Trophoblast cell (in vitro differentiated cells and primary cell): ENCODE data around the gene LRRC46.

Experiments used
- DNase-seq, 2 donors: peaks; one replicate each; pipeline ENCODE4 v3.0.0-alpha.2; 2016
- H2AFZ ChIP-seq: 2 replicates; pipeline ENCODE4 v1.6.1; 2013; ENCODE audit warnings: low read length, moderate library complexity, mild to moderate bottlenecking; ENCODE audit not compliant: insufficient read depth, poor library complexity
- H2AK5ac ChIP-seq: 2 replicates; pipeline ENCODE4 v1.6.1; 2013; ENCODE audit warnings: mild to moderate bottlenecking, low read length
- H2BK120ac ChIP-seq: 2 replicates; pipeline ENCODE4 v1.6.1; 2013; ENCODE audit warnings: low read length, mild to moderate bottlenecking, moderate library complexity; ENCODE audit not compliant: insufficient read depth, poor library complexity
- H2BK12ac ChIP-seq: 2 replicates; pipeline ENCODE4 v1.6.1; 2013; ENCODE audit warnings: mild to moderate bottlenecking, low read length, moderate library complexity
- H2BK5ac ChIP-seq: 2 replicates; pipeline ENCODE4 v1.6.1; 2013; ENCODE audit warnings: low read length, low read depth, moderate library complexity, mild to moderate bottlenecking; ENCODE audit not compliant: poor library complexity
- H3K14ac ChIP-seq: 2 replicates; pipeline ENCODE4 v1.6.1; 2013; ENCODE audit warnings: mild to moderate bottlenecking, low read length
- H3K18ac ChIP-seq: 2 replicates; pipeline ENCODE4 v1.6.1; 2013; ENCODE audit warnings: mild to moderate bottlenecking, low read length
- H3K23ac ChIP-seq: 2 replicates; pipeline ENCODE4 v1.6.1; 2013; ENCODE audit warnings: low read length
- H3K27ac ChIP-seq: 2 replicates; pipeline ENCODE4 v1.5.1; 2013; ENCODE audit warnings: low read depth, mild to moderate bottlenecking, inconsistent platforms, low read length, moderate library complexity
- H3K27me3 ChIP-seq: 2 replicates; pipeline ENCODE4 v1.6.1; 2013; ENCODE audit warnings: inconsistent platforms, mild to moderate bottlenecking, low read length, moderate library complexity; ENCODE audit not compliant: insufficient read depth
- H3K36me3 ChIP-seq, 2 experiments: 1 replicate in 1 of 2; 2 replicates in 1 of 2; pipeline ENCODE4 v1.6.1; 2013; ENCODE audit warnings: low read length in 2 of 2, mild to moderate bottlenecking in 2 of 2, moderate library complexity in 1 of 2; ENCODE audit not compliant: insufficient read depth in 2 of 2, control insufficient read depth in 1 of 2
- H3K4ac ChIP-seq: 2 replicates; pipeline ENCODE4 v1.6.1; 2013; ENCODE audit warnings: low read depth, mild to moderate bottlenecking, low read length, moderate library complexity
- H3K4me1 ChIP-seq, 2 experiments: 1 replicate in 1 of 2; 2 replicates in 1 of 2; pipeline ENCODE4 v1.6.1; 2013; ENCODE audit warnings: low read length in 2 of 2, mild to moderate bottlenecking in 2 of 2, moderate library complexity in 1 of 2; ENCODE audit not compliant: insufficient read depth in 2 of 2, control insufficient read depth in 1 of 2
- H3K4me2 ChIP-seq: 2 replicates; pipeline ENCODE4 v1.6.1; 2013; ENCODE audit warnings: inconsistent platforms, mild to moderate bottlenecking, low read length, moderate library complexity
- H3K4me3 ChIP-seq: 2 replicates; pipeline ENCODE4 v1.5.1; 2013; ENCODE audit warnings: mild to moderate bottlenecking, low read depth, low read length, inconsistent platforms
- H3K79me1 ChIP-seq: one replicate; pipeline ENCODE4 v1.6.1; 2013; ENCODE audit warnings: low read length
- H3K79me2 ChIP-seq: 2 replicates; pipeline ENCODE4 v1.6.1; 2013; ENCODE audit warnings: low read length, mild to moderate bottlenecking; ENCODE audit not compliant: control insufficient read depth, insufficient read depth, poor library complexity
- H3K9ac ChIP-seq: 2 replicates; pipeline ENCODE4 v1.6.1; 2013; ENCODE audit warnings: mild to moderate bottlenecking, low read length
- H3K9me3 ChIP-seq: 2 replicates; pipeline ENCODE4 v1.6.1; 2013; ENCODE audit warnings: low read depth, mild to moderate bottlenecking, control low read depth, inconsistent platforms, low read length; ENCODE audit not compliant: insufficient read depth
- H4K12ac ChIP-seq: 2 replicates; pipeline ENCODE4 v1.6.1; 2013; ENCODE audit warnings: low read depth, mild to moderate bottlenecking, low read length, moderate library complexity
- H4K8ac ChIP-seq: 2 replicates; pipeline ENCODE4 v1.6.1; 2013; ENCODE audit warnings: low read depth, mild to moderate bottlenecking, low read length, moderate library complexity
- H4K91ac ChIP-seq: one replicate; pipeline ENCODE4 v1.6.1; 2013; ENCODE audit warnings: low read depth, mild to moderate bottlenecking, low read length, moderate library complexity
- WGBS: extraction: QIAGEN DNeasy Blood & Tissue Kit; methylation state at CpG from one replicate; pipeline ENCODE4 v1.1.7; 2013; ENCODE audit warnings: missing lambda C conversion rate; ENCODE audit not compliant: insufficient read length, insufficient coverage; ENCODE audit errors: extremely low coverage; 5-methylcytosine and 5-hydroxymethylcytosine counted together

The LRRC46 gene

GRCh38 chr17:47813512-47814031 lies 17.9 kb upstream of the LRRC46 start:
- H3K4me1 ChIP-seq: peaks cover 13 to 21% of the 10 kb centered on the region in 2 experiments
- H3K79me1 ChIP-seq: peaks cover 4% of the 10 kb centered on the region
- no peaks in the 10 kb centered on the region for H3K9me3 ChIP-seq
- H3K9ac ChIP-seq: no peak overlapping the region
- DNase-seq: no peak
- H4K8ac ChIP-seq: no peak overlapping the region
- no peak overlapping the region for H2AK5ac ChIP-seq
- no peak overlapping the region for H2AFZ ChIP-seq
- H4K91ac ChIP-seq: no peak overlapping the region
- H3K4me2 ChIP-seq: no peak overlapping the region
- no CpG with 5 or more reads among the region's 22 CpGs for WGBS
- H3K27ac ChIP-seq: no peak overlapping the region
- no peak overlapping the region for H3K23ac ChIP-seq
- H3K79me2 ChIP-seq: no peaks in the 10 kb centered on the region
- no peak overlapping the region for H3K18ac ChIP-seq
- no peak overlapping the region for H3K14ac ChIP-seq
- H4K12ac ChIP-seq: no peak overlapping the region
- no peak overlapping the region for H2BK12ac ChIP-seq
- no peak overlapping the region for H3K4me3 ChIP-seq
- no peak overlapping the region for H3K4ac ChIP-seq
- H3K36me3 ChIP-seq: peaks cover 50 to 56% of the 10 kb centered on the region in 2 experiments
- no peak overlapping the region for H2BK120ac ChIP-seq
- H3K27me3 ChIP-seq: no peaks in the 10 kb centered on the region
- no peak overlapping the region for H2BK5ac ChIP-seq

DNA sequence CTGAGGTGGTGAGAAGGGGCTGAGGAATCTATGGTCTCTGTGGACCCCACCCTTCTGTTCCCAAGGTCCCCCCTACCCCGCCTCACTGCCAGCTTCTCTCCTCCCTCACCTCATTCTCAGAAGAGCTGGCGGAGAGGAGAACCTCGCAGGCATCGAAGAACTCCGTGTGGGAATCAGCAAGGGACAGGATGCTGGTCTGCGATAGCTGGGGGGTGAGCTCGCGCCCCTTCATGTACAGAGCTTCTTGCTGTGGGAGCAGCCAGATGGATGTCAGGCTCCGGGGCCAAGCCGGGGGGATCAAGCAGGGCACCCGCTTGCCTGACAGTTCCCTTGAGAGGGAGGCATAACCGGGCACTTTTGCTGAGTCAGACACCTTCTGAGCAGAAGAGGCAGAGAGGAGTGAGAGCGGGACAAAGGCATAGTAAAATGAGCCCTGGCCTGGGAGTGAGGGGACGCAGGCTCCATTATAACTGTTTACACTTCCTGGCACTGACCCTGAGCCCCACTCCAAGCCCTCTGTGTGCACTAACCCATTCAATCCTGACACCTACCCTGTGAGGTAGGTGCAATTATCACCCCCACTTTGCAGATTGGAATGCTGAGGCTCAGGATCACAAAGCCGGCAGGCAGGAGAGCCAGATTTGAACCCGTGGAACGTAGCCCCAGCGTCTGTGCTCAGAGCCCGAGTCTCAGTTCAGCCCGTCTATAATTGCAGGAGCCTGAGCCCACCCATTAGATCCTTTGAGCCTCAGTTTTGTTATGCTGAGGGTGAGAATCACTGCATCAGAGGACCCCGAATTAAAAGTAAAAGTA lies 16.2 kb upstream of the LRRC46 start:
- H3K9me3 ChIP-seq: no peaks in the 10 kb centered on the region
- no peak overlapping the region for H2AK5ac ChIP-seq
- no peak overlapping the region for H2BK5ac ChIP-seq
- no peaks in the 10 kb centered on the region for H3K27me3 ChIP-seq
- DNase-seq: no peak
- no peak overlapping the region for H3K4me3 ChIP-seq
- no peaks in the 10 kb centered on the region for H3K79me2 ChIP-seq
- no peak overlapping the region for H3K4ac ChIP-seq
- H3K4me2 ChIP-seq: no peak overlapping the region
- H3K9ac ChIP-seq: no peak overlapping the region
- H2BK12ac ChIP-seq: no peak overlapping the region
- H3K4me1 ChIP-seq: peaks cover 4 to 11% of the 10 kb centered on the region in 2 experiments
- H2AFZ ChIP-seq: no peak overlapping the region
- H4K8ac ChIP-seq: no peak overlapping the region
- H3K14ac ChIP-seq: no peak overlapping the region
- WGBS: no CpG with 5 or more reads among the region's 21 CpGs
- no peak overlapping the region for H4K91ac ChIP-seq
- H3K27ac ChIP-seq: no peak overlapping the region
- no peak overlapping the region for H3K18ac ChIP-seq
- no peak overlapping the region for H4K12ac ChIP-seq
- H2BK120ac ChIP-seq: no peak overlapping the region
- peaks cover 47 to 50% of the 10 kb centered on the region in 2 experiments for H3K36me3 ChIP-seq
- peaks cover 4% of the 10 kb centered on the region for H3K79me1 ChIP-seq
- no peak overlapping the region for H3K23ac ChIP-seq

GRCh38 chr17:47816111-47816735 lies 15.2 kb upstream of the LRRC46 start:
- H3K9ac ChIP-seq: no peak overlapping the region
- no peak overlapping the region for H4K91ac ChIP-seq
- DNase-seq: no peak
- H3K27me3 ChIP-seq: no peaks in the 10 kb centered on the region
- no peaks in the 10 kb centered on the region for H3K79me1 ChIP-seq
- H3K4me1 ChIP-seq: peaks cover 4 to 9% of the 10 kb centered on the region in 2 experiments
- H2BK120ac ChIP-seq: no peak overlapping the region
- no peak overlapping the region for H3K4ac ChIP-seq
- H2AK5ac ChIP-seq: no peak overlapping the region
- no peak overlapping the region for H3K14ac ChIP-seq
- H3K4me3 ChIP-seq: no peak overlapping the region
- H3K79me2 ChIP-seq: no peaks in the 10 kb centered on the region
- H4K12ac ChIP-seq: no peak overlapping the region
- H4K8ac ChIP-seq: no peak overlapping the region
- no peaks in the 10 kb centered on the region for H3K9me3 ChIP-seq
- WGBS: no CpG with 5 or more reads among the region's 21 CpGs
- H3K18ac ChIP-seq: no peak overlapping the region
- no peak overlapping the region for H2BK5ac ChIP-seq
- H3K23ac ChIP-seq: no peak overlapping the region
- H3K4me2 ChIP-seq: no peak overlapping the region
- H2AFZ ChIP-seq: no peak overlapping the region
- peaks cover 47 to 50% of the 10 kb centered on the region in 2 experiments for H3K36me3 ChIP-seq
- H3K27ac ChIP-seq: no peak overlapping the region
- H2BK12ac ChIP-seq: no peak overlapping the region

GRCh38 chr17:47816947-47817346 lies 14.5 kb upstream of the LRRC46 start:
- no peak overlapping the region for H3K18ac ChIP-seq
- peaks cover 1% of the 10 kb centered on the region for H3K79me2 ChIP-seq
- no peak overlapping the region for H4K12ac ChIP-seq
- H2AK5ac ChIP-seq: no peak overlapping the region
- H3K4me3 ChIP-seq: no peak overlapping the region
- peaks cover 6% of the 10 kb centered on the region for H3K79me1 ChIP-seq
- no peak overlapping the region for H3K4me2 ChIP-seq
- H3K27ac ChIP-seq: no peak overlapping the region
- H4K8ac ChIP-seq: no peak overlapping the region
- H3K14ac ChIP-seq: no peak overlapping the region
- no peaks in the 10 kb centered on the region for H3K9me3 ChIP-seq
- H2AFZ ChIP-seq: no peak overlapping the region
- H2BK120ac ChIP-seq: no peak overlapping the region
- no peak for DNase-seq
- H3K9ac ChIP-seq: no peak overlapping the region
- no peak overlapping the region for H3K23ac ChIP-seq
- H4K91ac ChIP-seq: no peak overlapping the region
- no CpG with 5 or more reads among the region's 10 CpGs for WGBS
- H3K27me3 ChIP-seq: no peaks in the 10 kb centered on the region
- H3K4ac ChIP-seq: no peak overlapping the region
- H3K36me3 ChIP-seq: peaks cover 47 to 50% of the 10 kb centered on the region in 2 experiments
- H3K4me1 ChIP-seq: peaks cover 6 to 8% of the 10 kb centered on the region in 2 experiments
- H2BK5ac ChIP-seq: no peak overlapping the region
- no peak overlapping the region for H2BK12ac ChIP-seq
